Measurements from ENCODE around the gene D2HGDH.

GRCh38 chr2:241810307-241811200 lies 76.1 kb downstream of the D2HGDH start:
- TF ChIP-seq CTCF (IDR thresholded peaks at IDR 0.05 in 8 of 11, conservative IDR thresholded peaks at IDR 0.05 in 3 of 11) (no peak), POLR2A (IDR thresholded peaks at IDR 0.05) (no peak), POLR2AphosphoS5 (IDR thresholded peaks at IDR 0.05) (no peak)

All from spleen (tissue), 7 donors.